Neural cell (in vitro differentiated cells): Measurements from ENCODE around the gene ITGB6. TPM values are rescaled to one million over a fixed set of nuclear protein-coding genes. Genes with fewer than 3 reads are reported as not detected.

ENCODE experiments used
- H2AFZ ChIP-seq: fragments of 200-600, 300-800 bp; sonication (generic), shearing (Covaris generic); 2 replicates; pipeline ENCODE4 v1.6.0; 2014; ENCODE audit warnings: low read depth, mild to moderate bottlenecking, antibody characterized with exemption, low read length, moderate library complexity
- H3F3A ChIP-seq: fragments of 200-600 bp; shearing (Covaris generic); 2 replicates; pipeline ENCODE4 v1.6.1; 2016; ENCODE audit warnings: mild to moderate bottlenecking, moderate library complexity, mixed read lengths, antibody characterized with exemption, low read length; ENCODE audit not compliant: insufficient read depth, poor library complexity, severe bottlenecking
- H3K27ac ChIP-seq: fragments of 200-600, 300-800 bp; sonication (generic), shearing (Covaris generic); 2 replicates; pipeline ENCODE4 v1.5.1; 2014; ENCODE audit warnings: mild to moderate bottlenecking, low read length, moderate library complexity
- H3K27me3 ChIP-seq: fragments of 300-800, 200-600 bp; sonication (generic), shearing (Covaris generic); 2 replicates; pipeline ENCODE4 v1.6.0; 2014; ENCODE audit warnings: mild to moderate bottlenecking, low read depth, low read length, moderate library complexity; ENCODE audit not compliant: insufficient read depth
- H3K36me3 ChIP-seq: fragments of 300-800, 200-600 bp; sonication (generic), shearing (Covaris generic); 2 replicates; pipeline ENCODE4 v1.5.1; 2014; ENCODE audit warnings: mild to moderate bottlenecking, antibody characterized with exemption, low read length, moderate library complexity; ENCODE audit not compliant: insufficient read depth
- H3K4me2 ChIP-seq: fragments of 300-800, 200-600 bp; sonication (generic), shearing (Covaris generic); 2 replicates; pipeline ENCODE4 v1.6.0; 2014; ENCODE audit warnings: mild to moderate bottlenecking, low read length
- H3K4me3 ChIP-seq: fragments of 300-800, 200-600 bp; sonication (generic), shearing (Covaris generic); 2 replicates; pipeline ENCODE4 v1.5.1; 2014; ENCODE audit warnings: mild to moderate bottlenecking, low read length, moderate library complexity
- H3K79me2 ChIP-seq: fragments of 200-600 bp; shearing (Covaris generic); replicated peaks from 2 replicates; pipeline ENCODE4 v1.6.0; 2014; ENCODE audit warnings: mild to moderate bottlenecking, low read length, moderate library complexity; ENCODE audit not compliant: insufficient read depth
- H3K9ac ChIP-seq: fragments of 300-800, 200-600 bp; sonication (generic), shearing (Covaris generic); 2 replicates; pipeline ENCODE4 v1.6.1; 2016; ENCODE audit warnings: mild to moderate bottlenecking, low read length, mixed read lengths
- H3K9me2 ChIP-seq: fragments of 200-600 bp; shearing (Covaris generic); 2 replicates; pipeline ENCODE4 v1.6.1; 2016; ENCODE audit warnings: mild to moderate bottlenecking, low read length, mixed read lengths; ENCODE audit not compliant: insufficient read depth
- H3K9me3 ChIP-seq: fragments of 200-600, 300-800 bp; sonication (generic), shearing (Covaris generic); 2 replicates; pipeline ENCODE4 v1.6.1; 2016; ENCODE audit warnings: mild to moderate bottlenecking, mixed run types, low read length, moderate library complexity, mixed read lengths
- H4K20me1 ChIP-seq: fragments of 200-600 bp; shearing (Covaris generic); 2 replicates; pipeline ENCODE4 v1.6.1; 2016; ENCODE audit warnings: mild to moderate bottlenecking, mixed run types; ENCODE audit not compliant: insufficient read depth
- CTCF ChIP-seq: fragments of 450-650 bp; IDR thresholded peaks from 2 replicates; pipeline ENCODE4 v1.5.1; 2014; ENCODE audit warnings: antibody characterized with exemption, mild to moderate bottlenecking, moderate library complexity; ENCODE audit not compliant: poor library complexity, severe bottlenecking
- EP300 ChIP-seq: fragments of 450-650 bp; conservative IDR thresholded peaks from 2 replicates; pipeline ENCODE4 v1.6.1; 2014; ENCODE audit warnings: antibody characterized with exemption, mild to moderate bottlenecking, moderate library complexity; ENCODE audit not compliant: poor library complexity, severe bottlenecking
- EZH2 ChIP-seq: fragments of 200-600, 300-800 bp; shearing (Covaris generic), sonication (generic); IDR thresholded peaks from 2 replicates; pipeline ENCODE4 v1.6.1; 2014; ENCODE audit warnings: antibody characterized with exemption, low read length, borderline replicate concordance, mild to moderate bottlenecking; ENCODE audit not compliant: insufficient read depth, poor library complexity, severe bottlenecking
- MXI1 ChIP-seq: fragments of 450-650 bp; conservative IDR thresholded peaks from 2 replicates; pipeline ENCODE4 v1.6.1; 2014; ENCODE audit warnings: antibody characterized with exemption, mild to moderate bottlenecking; ENCODE audit not compliant: poor library complexity, severe bottlenecking
- POLR2AphosphoS5 ChIP-seq: IDR thresholded peaks from 2 replicates; pipeline ENCODE4 v1.6.1; 2012
- RAD21 ChIP-seq: fragments of 450-650 bp; conservative IDR thresholded peaks from 2 replicates; pipeline ENCODE4 v1.6.1; 2014; ENCODE audit warnings: antibody characterized with exemption, mild to moderate bottlenecking, moderate library complexity
- REST ChIP-seq: IDR thresholded peaks from 2 replicates; pipeline ENCODE4 v1.6.1; 2012; ENCODE audit warnings: borderline replicate concordance
- SMC3 ChIP-seq: fragments of 450-650 bp; conservative IDR thresholded peaks from 2 replicates; pipeline ENCODE4 v1.6.1; 2014; ENCODE audit warnings: antibody characterized with exemption, mild to moderate bottlenecking, moderate library complexity; ENCODE audit not compliant: poor library complexity
- TAF1 ChIP-seq: IDR thresholded peaks from 2 replicates; pipeline ENCODE4 v1.6.1; 2012; ENCODE audit warnings: low read depth
- polyA plus RNA-seq: library from polyadenylated mRNA; depleted of rRNA; stranded (reverse); fragments of >200 nt; gene quantifications from 2 replicates; pipeline ENCODE4 v1.2.3, GENCODE V29; 2014

Gene ITGB6
- polyA plus RNA-seq, 1 donor from 2014 or later = 8.3 TPM

GRCh38 chr2:160076241-160076640, 123.8 kb downstream of the ITGB6 start:
- no peak overlapping the region for H3K4me3 ChIP-seq
- no peaks in the 10 kb centered on the region for H3K36me3 ChIP-seq
- H3K9me2 ChIP-seq = no peaks in the 10 kb centered on the region
- H2AFZ ChIP-seq = no peak overlapping the region
- no peaks in the 10 kb centered on the region for H3K79me2 ChIP-seq
- no peak overlapping the region for H3K9ac ChIP-seq
- no peak for TF ChIP-seq TAF1
- TF ChIP-seq SMC3 = no peak
- TF ChIP-seq EP300 = no peak
- TF ChIP-seq RAD21 = no peak
- no peak for TF ChIP-seq EZH2
- no peak for TF ChIP-seq REST
- no peak for TF ChIP-seq POLR2AphosphoS5
- no peak for TF ChIP-seq MXI1
- no peak for TF ChIP-seq CTCF
- H3K9me3 ChIP-seq = no peaks in the 10 kb centered on the region
- H3K4me2 ChIP-seq = no peak overlapping the region
- H3F3A ChIP-seq = no peaks in the 10 kb centered on the region
- H4K20me1 ChIP-seq = no peaks in the 10 kb centered on the region
- H3K27me3 ChIP-seq = no peaks in the 10 kb centered on the region
- H3K27ac ChIP-seq = no peak overlapping the region

GRCh38 chr2:160075171-160075570, 124.9 kb downstream of the ITGB6 start:
- no peak overlapping the region for H3K4me2 ChIP-seq
- no peaks in the 10 kb centered on the region for H3K79me2 ChIP-seq

More at GRCh38 chr2:160075171-160075570, 124.9 kb downstream of the ITGB6 start:
- Histone ChIP-seq H3K36me3 (no peaks in the 10 kb centered on the region), H3K27me3 (no peaks in the 10 kb centered on the region), H4K20me1 (no peaks in the 10 kb centered on the region), H3K9ac (no peak overlapping the region), H3K9me2 (no peaks in the 10 kb centered on the region), H3K27ac (no peak overlapping the region), H3K9me3 (no peaks in the 10 kb centered on the region), H3F3A (no peaks in the 10 kb centered on the region), H3K4me3 (no peak overlapping the region), H2AFZ (no peak overlapping the region)
- no peak for TF ChIP-seq POLR2AphosphoS5
- TF ChIP-seq MXI1 = no peak
- no peak for TF ChIP-seq TAF1
- TF ChIP-seq RAD21 = no peak
- no peak for TF ChIP-seq SMC3
- TF ChIP-seq CTCF = no peak
- TF ChIP-seq EP300 = no peak
- no peak for TF ChIP-seq REST
- TF ChIP-seq EZH2 = no peak
